Measurements from ENCODE around the gene SNAP29.

DNA sequence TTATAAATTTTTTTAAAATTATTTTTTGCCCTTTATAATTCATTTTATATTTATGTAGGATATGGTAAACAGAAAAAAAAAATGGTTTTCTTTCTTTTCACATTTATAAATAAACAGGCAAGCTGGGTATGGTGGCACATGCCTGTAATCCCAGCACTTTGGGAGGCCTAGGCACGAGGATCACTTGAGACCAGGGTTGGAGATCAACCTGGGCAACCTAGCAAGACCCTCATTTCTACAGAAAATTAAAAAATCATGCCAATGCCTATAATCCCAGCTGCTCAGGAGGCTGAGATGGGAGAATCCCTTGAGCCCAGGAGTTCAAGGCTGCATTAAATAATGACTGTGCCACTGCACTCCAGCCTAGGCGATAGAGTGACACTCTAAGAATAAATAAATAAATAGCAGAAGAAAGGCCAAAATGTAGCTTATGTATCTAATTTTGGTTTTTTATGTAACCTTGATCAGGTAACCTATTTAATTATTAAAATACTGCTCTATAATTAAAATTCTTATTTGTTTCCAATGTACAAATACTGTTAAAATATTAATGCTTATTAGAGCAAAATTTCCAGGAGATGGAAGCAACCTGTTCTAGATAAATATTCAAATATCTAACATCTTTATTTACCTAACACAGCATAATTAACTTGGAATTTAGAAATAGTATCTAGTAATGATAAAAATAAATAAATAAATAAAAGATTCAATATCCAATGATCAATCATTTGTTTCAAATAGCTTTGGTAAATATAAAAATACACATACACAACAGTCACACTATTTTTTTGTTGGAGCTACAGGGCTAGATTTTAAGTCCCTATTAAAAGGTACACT lies 21.6 kb upstream of the SNAP29 start:
- TF ChIP-seq, protein P1, sequence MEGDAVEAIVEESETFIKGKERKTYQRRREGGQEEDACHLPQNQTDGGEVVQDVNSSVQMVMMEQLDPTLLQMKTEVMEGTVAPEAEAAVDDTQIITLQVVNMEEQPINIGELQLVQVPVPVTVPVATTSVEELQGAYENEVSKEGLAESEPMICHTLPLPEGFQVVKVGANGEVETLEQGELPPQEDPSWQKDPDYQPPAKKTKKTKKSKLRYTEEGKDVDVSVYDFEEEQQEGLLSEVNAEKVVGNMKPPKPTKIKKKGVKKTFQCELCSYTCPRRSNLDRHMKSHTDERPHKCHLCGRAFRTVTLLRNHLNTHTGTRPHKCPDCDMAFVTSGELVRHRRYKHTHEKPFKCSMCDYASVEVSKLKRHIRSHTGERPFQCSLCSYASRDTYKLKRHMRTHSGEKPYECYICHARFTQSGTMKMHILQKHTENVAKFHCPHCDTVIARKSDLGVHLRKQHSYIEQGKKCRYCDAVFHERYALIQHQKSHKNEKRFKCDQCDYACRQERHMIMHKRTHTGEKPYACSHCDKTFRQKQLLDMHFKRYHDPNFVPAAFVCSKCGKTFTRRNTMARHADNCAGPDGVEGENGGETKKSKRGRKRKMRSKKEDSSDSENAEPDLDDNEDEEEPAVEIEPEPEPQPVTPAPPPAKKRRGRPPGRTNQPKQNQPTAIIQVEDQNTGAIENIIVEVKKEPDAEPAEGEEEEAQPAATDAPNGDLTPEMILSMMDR (IDR thresholded peaks at IDR 0.05) = no peak
- TF ChIP-seq POLR2A (IDR thresholded peaks at IDR 0.05) = no peak
